ENCODE data around the gene NEDD4.
"Not testable (repeated sequence)": the region's sequence is repeated elsewhere in the genome, so short reads cannot be mapped to it uniquely, and the experiment has no call there.

The NEDD4 gene

DNA sequence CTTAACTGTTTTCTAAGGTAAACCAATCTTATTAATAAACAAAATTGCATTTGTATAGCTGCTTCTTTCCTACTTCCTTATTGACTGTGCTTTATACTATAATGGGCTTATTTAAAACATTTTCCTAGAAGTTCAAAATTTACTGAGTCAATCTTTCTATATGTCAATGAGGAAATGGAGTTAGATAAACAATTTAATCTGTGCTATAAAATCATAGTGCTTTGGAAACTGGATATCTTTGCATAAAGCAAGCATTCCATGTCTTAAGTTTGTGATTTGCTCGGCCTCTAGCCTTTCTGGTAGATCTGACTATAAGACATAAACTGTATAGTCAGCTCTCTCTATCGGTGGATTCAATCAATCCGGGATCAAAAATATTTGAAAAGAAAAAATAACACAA, 99.6 kb downstream of the NEDD4 start:
- no peak for DNase-seq (ENCODE audit: low spot score)

DNA sequence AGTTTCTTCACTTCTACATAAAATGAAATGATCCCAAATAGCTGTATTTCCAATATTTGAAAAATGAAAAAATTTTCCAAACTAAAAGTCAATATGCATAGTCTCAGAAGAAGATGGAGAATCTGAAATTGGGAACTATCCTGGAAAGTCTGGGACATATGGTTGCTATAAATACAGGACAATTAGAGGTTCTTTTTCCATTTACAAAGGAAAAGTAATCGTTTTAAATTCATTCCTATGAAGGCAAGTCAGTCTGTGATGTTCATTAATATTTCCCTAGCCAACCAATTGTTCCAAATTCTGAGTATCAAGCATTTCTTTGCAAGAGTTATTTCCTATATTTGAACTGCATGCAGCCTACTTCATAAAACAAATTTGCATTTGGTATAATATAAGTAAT, 102.2 kb downstream of the NEDD4 start:
- no peak for DNase-seq (ENCODE audit: low spot score)

DNA sequence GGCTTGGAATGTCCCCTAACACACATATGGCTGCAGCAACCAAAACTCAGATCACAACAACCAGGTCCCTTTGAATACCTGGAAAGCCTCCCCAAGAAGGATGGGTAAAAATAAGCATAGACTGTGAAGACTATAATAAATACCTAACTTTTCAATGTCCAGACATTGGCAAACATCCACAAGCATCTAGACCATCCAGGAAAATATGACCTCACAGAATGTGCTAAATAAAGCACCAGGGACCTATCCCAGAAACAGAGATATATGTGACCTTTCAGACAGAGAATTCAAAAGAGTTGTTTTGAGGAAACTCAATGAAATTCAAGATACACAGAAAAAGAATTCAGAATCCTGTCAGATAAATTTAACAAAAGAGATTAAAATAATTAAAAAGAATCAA, 109.2 kb downstream of the NEDD4 start:
- DNase-seq (ENCODE audit: low spot score) = no peak

DNA sequence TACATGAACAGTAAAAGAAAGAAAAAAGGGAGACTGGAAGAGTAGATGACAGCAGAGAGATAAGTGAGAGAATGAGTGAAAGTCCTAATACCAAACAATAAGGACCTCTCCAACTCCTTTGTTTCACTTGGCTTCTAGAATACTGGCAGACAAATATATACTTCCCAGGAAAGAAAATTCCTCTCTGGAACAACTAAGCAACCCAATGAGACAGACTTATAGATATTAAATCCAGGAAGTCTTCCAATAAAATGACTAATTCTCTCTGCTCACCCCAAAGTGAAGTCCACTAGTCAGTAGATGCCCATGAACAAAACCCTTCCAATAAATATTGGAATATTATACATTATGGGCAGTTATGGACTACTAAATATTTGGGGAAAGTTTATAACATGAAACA, 114.2 kb downstream of the NEDD4 start:
- peak; percentile 28 for DNase-seq (ENCODE audit: low spot score)

GRCh38 chr15:55873024-55873720, 120.2 kb downstream of the NEDD4 start:
- no peak for DNase-seq (ENCODE audit: low spot score)

DNA sequence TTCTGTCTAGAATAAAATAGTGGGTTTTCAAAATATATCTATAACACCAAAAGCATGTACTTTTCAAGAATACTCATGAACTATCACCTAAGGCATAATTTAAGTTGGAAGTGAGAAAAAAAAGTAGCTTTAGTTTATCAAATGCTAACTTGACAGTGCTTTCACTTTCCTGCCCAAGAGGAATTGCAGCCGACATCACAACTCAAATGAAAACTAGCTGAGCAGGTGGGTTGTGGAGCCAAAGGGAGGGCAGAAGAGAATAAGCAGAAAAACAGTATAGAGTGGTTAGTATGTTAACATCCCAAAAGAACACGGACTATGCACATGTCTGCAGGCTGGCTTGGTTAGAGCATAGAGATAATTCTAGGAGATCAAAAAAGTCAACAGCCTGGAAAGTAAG, 120.9 kb downstream of the NEDD4 start:
- DNase-seq (ENCODE audit: low spot score) = no peak

DNA sequence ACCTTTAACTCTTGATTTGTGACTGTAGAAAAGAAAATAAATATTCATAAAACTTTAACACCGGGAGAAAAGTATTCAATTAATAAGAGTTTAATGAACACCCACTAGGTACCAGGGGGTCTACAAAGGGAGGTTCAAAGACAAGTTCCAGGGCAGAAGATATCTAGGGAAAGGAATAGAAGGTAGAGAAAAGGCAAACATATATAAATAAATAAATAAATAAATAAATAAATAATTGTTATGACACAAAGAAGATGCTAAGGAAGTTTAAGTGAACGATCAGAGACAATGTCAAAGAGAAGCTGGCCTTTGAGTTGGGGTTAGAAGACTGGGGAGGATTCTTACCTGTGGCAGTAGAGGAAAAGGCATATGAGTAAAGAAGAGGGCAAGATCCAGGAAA, 123.8 kb downstream of the NEDD4 start:
- no peak for DNase-seq (ENCODE audit: low spot score)

- no peak for DNase-seq (ENCODE audit: low spot score)
Measured at GRCh38 chr15:55868707-55869106, 124.7 kb downstream of the NEDD4 start.

DNA sequence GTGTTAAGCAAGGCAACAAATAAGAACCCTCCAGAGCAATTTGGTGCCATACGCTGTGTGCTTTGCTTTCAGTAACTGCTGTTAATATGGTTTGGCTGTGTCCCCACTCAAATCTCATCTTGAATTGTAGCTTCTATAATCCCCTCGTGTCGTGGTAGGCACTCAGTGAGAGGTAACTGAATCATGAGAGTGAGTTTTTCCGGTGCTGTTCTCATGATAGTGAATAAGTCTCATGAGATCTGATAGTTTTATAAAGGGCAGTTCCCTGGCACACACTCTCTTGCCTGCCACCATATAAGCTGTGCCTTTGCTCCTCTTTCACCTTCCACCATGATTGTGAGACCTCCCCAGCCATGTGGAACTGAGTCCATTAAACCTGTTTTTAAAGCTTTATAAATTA, 125.1 kb downstream of the NEDD4 start:
- DNase-seq (ENCODE audit: low spot score) = not testable (repeated sequence)

DNA sequence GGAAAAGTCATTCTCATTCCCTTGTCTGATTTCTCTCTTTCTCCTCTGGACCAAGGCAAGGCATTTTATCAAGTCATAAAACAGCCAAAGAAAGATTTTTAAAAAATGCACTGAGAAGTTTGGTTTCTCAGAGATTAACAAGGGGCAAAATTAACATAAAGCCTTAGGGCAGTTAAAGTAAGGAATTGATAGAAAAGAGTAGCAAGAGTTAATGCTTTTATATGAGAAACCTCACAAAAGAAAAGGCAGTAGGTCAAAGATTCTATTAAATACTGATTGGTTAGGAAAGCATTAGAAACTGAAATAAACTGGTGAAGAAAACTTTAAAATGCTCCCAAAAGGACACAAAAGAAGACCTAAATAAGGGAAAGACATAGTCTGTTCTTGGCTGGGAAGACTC, 129.5 kb downstream of the NEDD4 start:
- DNase-seq (ENCODE audit: low spot score) = no peak

- no peak for DNase-seq (ENCODE audit: low spot score)
Measured at GRCh38 chr15:55861115-55861514, 132.3 kb downstream of the NEDD4 start.

DNA sequence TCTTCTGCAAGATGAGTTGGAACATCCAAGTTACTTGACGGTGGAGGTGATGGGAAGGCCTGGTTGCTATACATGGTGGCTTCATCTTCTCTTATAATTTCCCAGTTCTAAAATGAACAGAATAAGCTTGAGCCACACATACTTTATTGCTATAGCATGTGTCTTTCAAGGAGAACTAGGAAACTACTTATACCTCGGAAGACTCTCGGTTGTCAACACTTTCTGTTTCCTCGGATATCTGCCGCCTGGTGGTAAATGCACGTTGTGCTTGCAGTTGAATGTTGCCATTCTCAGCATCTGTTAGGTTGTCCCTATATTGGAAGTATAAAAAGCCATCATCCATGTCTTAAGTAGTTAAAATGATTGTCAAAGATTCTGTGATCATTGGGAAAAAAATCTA, 132.9 kb downstream of the NEDD4 start:
- DNase-seq (ENCODE audit: low spot score) = no peak

DNA sequence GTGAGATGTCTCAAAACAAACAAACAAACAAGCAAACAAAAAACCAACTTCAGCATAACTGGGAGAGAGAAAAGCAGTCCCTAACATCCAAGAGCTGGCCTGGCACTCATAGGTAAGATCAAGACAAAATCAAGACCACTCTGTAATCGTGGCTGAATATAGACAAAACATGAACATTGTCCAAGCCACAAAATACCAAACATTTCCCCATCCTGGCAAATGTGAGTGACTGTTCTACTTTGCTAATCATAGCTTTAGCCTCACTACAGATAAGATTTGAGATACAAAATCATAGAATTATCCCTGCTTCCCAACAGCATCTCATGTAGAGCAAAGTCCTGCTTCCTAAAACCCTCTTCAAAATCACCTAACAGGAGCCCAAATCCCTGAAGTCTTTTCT, 133.7 kb downstream of the NEDD4 start:
- DNase-seq (ENCODE audit: low spot score) = no peak

GRCh38 chr15:55858661-55859060, 134.8 kb downstream of the NEDD4 start:
- no peak for DNase-seq (ENCODE audit: low spot score)

GRCh38 chr15:55856506-55857164, 136.8 kb downstream of the NEDD4 start:
- no peak for DNase-seq (ENCODE audit: low spot score)

GRCh38 chr15:55853134-55853533, 140.3 kb downstream of the NEDD4 start:
- no peak for DNase-seq (ENCODE audit: low spot score)

GRCh38 chr15:55846116-55846707, 147.2 kb downstream of the NEDD4 start:
- peak; percentile 72 for DNase-seq (ENCODE audit: low spot score)

- DNase-seq (ENCODE audit: low spot score) = not testable (repeated sequence)
Measured at GRCh38 chr15:55842897-55843296, 150.5 kb downstream of the NEDD4 start.

DNA sequence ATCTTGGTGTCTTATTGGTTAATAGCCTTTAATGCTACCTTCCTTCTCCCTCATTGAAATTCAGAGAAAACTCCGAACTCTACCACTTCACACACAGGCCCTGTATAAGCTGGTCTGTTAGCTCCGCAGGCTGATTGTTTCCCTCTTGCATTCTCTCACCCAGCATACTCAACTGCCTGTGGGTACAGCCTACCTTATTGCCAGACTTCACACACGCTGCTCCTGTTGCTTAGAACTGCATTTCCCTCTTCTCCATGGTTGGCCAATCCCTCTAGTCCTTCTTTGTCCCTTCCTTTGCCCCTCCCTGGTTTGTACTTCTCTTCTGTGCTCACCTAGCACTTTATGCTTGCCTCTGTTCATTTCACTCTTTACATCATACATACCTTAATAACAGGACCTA, 157.5 kb downstream of the NEDD4 start:
- no peak for DNase-seq (ENCODE audit: low spot score)

DNA sequence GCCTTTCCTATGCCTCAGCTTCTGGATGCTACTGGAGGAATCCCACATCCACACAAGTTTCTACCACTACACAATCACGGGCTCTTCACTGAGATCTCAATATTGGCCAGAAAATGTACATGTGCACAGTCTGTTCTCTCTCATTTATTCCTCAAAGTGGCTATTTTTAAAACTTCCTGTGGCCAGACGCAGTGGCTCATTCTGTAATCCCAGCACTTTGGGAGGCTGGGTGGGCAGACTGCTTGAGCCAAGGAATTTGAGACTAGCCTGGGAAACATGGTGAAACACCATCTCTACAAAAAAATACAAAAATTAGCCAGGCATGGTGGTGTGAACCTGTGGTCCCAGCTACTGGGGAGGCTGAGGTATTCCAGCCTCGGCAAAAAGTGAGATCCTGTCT, 159.1 kb downstream of the NEDD4 start:
- no peak for DNase-seq (ENCODE audit: low spot score)

DNA sequence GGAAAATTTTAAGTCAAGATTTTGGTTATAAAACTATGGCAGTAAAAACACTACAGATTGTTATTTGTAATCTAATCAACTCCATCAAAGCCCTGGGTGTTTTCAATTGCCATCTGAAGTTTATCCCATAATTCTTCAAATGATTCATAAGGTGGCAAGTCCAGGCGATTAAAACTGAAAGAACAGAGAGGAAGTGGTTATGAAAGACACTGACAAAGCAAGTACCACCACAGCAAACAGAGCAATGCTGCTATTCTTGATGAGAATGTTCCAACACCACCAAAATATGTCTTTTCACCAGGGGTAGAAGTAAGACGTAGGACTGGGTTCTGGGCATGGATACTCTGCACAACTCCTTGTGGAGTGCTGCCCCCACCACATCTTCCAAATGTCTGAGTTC, 163.6 kb downstream of the NEDD4 start:
- no peak for DNase-seq (ENCODE audit: low spot score)

GRCh38 chr15:55827955-55828354, 165.5 kb downstream of the NEDD4 start:
- no peak for DNase-seq (ENCODE audit: low spot score)

GRCh38 chr15:55827204-55827603, 166.2 kb downstream of the NEDD4 start:
- DNase-seq (ENCODE audit: low spot score) = no peak
